A673 (cell line): ENCODE data around the gene RSRC1. TPM values are rescaled to one million over a fixed set of nuclear protein-coding genes. Genes with fewer than 3 reads are reported as not detected.

ENCODE experiments used
- BruUV-seq: library from RNA; stranded (reverse); fragments of 400-500 nt; replicated peaks from 2 replicates; lab custom pipeline; 2021; lab: Mats Ljungman, UMichigan
- CTCF ChIA-PET: fragments of 300-600 bp; sonication (Branson Sonifier 250); formaldehyde crosslinking; loops from one replicate; lab custom pipeline; 2022; ENCODE audit warnings: antibody characterized with exemption; lab: Charles Lee
- POLR2A ChIA-PET: fragments of 300-600 bp; sonication (Branson Sonifier 250); formaldehyde crosslinking; loops from one replicate; lab custom pipeline; 2022; ENCODE audit warnings: antibody characterized with exemption; ENCODE audit not compliant: low non-redundant PET; lab: Charles Lee
- DNase-seq: peaks from one replicate; pipeline ENCODE4 v3.0.0-alpha.2; 2015; ENCODE audit warnings: low spot score
- H3K27ac ChIP-seq: fragments of 200-600 bp; sonication (generic); 2 replicates; pipeline ENCODE4 v1.5.1; 2016; ENCODE audit warnings: mixed run types, low read depth, mild to moderate bottlenecking, mixed read lengths, antibody characterized with exemption, low read length; ENCODE audit not compliant: poor library complexity, severe bottlenecking
- H3K27me3 ChIP-seq: fragments of 200-600 bp; sonication (generic); replicated peaks from 2 replicates; pipeline ENCODE4 v1.6.1; 2017; ENCODE audit warnings: mixed run types, low read depth, mild to moderate bottlenecking, mixed read lengths, antibody characterized with exemption, low read length; ENCODE audit not compliant: insufficient read depth, poor library complexity
- H3K36me3 ChIP-seq: fragments of 200-600 bp; sonication (generic); 2 replicates; pipeline ENCODE4 v1.6.1; 2016; ENCODE audit warnings: mixed run types, mild to moderate bottlenecking, mixed read lengths, antibody characterized with exemption, low read length; ENCODE audit not compliant: insufficient read depth, poor library complexity, severe bottlenecking
- H3K4me1 ChIP-seq: fragments of 200-600 bp; sonication (generic); 2 replicates; pipeline ENCODE4 v1.6.1; 2017; ENCODE audit warnings: mixed run types, mild to moderate bottlenecking, mixed read lengths, antibody characterized with exemption, low read length; ENCODE audit not compliant: insufficient read depth, poor library complexity, severe bottlenecking
- H3K4me3 ChIP-seq: fragments of 200-600 bp; sonication (generic); 2 replicates; pipeline ENCODE4 v1.5.1; 2016; ENCODE audit warnings: low read depth, mixed run types, mild to moderate bottlenecking, mixed read lengths, low read length; ENCODE audit not compliant: poor library complexity, severe bottlenecking
- H3K9me3 ChIP-seq: fragments of 200-600 bp; sonication (generic); 2 replicates; pipeline ENCODE4 v1.6.1; 2016; ENCODE audit warnings: mixed run types, low read depth, mild to moderate bottlenecking, mixed read lengths, antibody characterized with exemption, low read length; ENCODE audit not compliant: poor library complexity, severe bottlenecking
- EZH2 ChIP-seq: fragments of 200-600 bp; sonication (generic); IDR thresholded peaks from 2 replicates; pipeline ENCODE4 v1.6.1; 2017; ENCODE audit warnings: borderline replicate concordance, low read depth, mild to moderate bottlenecking, mixed read lengths, antibody characterized with exemption, low read length; ENCODE audit not compliant: poor library complexity, severe bottlenecking
- intact Hi-C: fragments of 100-400 bp; cut with micrococcal nuclease; formaldehyde crosslinking; loops from one replicate; pipeline ENCODE4 v1.10.0; 2022; ENCODE audit not compliant: unreplicated experiment
- total RNA-seq: library from RNA; stranded (reverse); gene quantifications from 2 replicates; pipeline ENCODE4 v1.2.3, GENCODE V29; 2021
- TF ChIP-seq, protein P1 (sequence below): fragments of 300-800, 200-600 bp; sonication (generic); conservative IDR thresholded peaks from 2 replicates; pipeline ENCODE4 v1.5.1; 2017; ENCODE audit warnings: low read depth, mild to moderate bottlenecking, antibody characterized with exemption, low read length, moderate library complexity, mixed read lengths

Gene RSRC1
- total RNA-seq, 1 experiment from 2014 or later = 59.4 TPM

DNA sequence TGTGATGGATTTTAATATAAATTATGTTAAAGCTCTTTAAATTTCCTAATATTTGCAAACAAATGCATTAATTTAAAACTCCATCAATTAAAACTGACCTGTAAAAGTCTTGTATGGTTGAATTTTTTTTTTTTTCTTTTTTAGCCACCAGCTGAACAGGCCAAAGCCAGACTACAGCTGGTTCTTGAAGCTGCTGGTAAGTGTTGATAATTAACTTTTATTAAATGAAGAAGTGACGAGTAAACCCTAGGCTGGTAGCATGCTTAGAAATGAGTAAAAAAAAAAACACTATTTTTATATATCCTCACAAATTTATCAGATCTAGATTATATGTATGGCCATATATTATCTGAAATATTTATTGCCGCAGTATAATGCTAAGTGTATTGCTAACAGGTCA is 244.8 kb downstream of the RSRC1 start:
- ChIA-PET CTCF (no interaction called here), POLR2A (no interaction called here)

DNA sequence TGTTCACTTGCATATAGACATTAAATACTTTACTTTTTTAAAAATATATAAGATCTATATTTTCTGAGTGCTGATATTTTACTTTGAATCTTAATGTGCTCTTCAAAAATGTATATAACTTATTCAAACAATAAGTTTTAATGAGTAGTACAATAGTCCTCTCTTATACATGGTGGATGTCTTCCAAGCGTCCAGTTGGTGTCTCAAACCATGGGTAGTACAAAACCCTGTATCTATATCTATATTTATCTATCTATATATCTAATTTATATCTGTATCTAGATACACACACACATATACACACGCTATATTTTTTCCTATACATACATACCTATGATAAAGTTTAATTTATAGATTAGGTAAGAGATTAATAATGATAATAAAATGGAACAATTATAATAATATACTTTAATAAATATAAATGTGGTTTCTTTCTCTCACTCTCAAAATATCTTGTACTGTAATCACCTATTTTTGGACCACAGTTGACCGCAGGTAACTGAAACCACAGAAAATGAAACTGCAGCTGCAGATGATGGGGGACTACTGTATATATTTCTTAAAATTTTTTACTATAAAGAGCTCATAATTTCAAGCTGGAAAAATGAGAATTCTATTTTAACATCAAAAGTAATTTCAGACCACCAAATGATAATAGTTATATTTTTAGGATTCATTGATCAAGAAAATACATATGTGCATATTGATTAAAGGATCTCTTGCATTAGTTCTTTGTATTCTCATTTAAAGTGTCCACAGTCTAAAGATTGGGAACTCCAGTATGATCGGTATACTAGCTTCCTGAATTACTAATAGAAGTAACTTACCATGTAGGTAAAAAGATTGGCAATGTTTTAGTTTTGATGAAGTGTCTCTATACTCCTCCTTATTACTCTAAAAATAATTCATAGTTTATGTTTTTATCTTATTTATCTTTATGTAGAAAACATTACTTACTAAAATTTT is 246.0 kb downstream of the RSRC1 start:
- no peaks in the 10 kb centered on the region for H3K36me3 ChIP-seq
- no peaks in the 10 kb centered on the region for H3K27me3 ChIP-seq
- BruUV-seq = no TSS peak
- H3K9me3 ChIP-seq = no peaks in the 10 kb centered on the region
- ChIA-PET POLR2A (no interaction called here), CTCF (no interaction called here)
- H3K4me1 ChIP-seq = no peaks in the 10 kb centered on the region
- H3K27ac ChIP-seq = no peak overlapping the region
- intact Hi-C loops = no loop called here
- no peak for TF ChIP-seq EZH2
- TF ChIP-seq, protein P1, sequence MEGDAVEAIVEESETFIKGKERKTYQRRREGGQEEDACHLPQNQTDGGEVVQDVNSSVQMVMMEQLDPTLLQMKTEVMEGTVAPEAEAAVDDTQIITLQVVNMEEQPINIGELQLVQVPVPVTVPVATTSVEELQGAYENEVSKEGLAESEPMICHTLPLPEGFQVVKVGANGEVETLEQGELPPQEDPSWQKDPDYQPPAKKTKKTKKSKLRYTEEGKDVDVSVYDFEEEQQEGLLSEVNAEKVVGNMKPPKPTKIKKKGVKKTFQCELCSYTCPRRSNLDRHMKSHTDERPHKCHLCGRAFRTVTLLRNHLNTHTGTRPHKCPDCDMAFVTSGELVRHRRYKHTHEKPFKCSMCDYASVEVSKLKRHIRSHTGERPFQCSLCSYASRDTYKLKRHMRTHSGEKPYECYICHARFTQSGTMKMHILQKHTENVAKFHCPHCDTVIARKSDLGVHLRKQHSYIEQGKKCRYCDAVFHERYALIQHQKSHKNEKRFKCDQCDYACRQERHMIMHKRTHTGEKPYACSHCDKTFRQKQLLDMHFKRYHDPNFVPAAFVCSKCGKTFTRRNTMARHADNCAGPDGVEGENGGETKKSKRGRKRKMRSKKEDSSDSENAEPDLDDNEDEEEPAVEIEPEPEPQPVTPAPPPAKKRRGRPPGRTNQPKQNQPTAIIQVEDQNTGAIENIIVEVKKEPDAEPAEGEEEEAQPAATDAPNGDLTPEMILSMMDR = no peak
- no peak for DNase-seq
- H3K4me3 ChIP-seq = no peak overlapping the region

More for the DNA sequence above, 244.8 kb downstream of the RSRC1 start:
- Histone ChIP-seq H3K27ac (no peak overlapping the region), H3K36me3 (no peaks in the 10 kb centered on the region), H3K9me3 (no peaks in the 10 kb centered on the region), H3K4me3 (no peak overlapping the region), H3K4me1 (no peaks in the 10 kb centered on the region), H3K27me3 (no peaks in the 10 kb centered on the region)
- no peak for DNase-seq
- no peak for TF ChIP-seq EZH2
- TF ChIP-seq, protein P1 = no peak
- intact Hi-C loops = no loop called here
- BruUV-seq = no TSS peak

DNA sequence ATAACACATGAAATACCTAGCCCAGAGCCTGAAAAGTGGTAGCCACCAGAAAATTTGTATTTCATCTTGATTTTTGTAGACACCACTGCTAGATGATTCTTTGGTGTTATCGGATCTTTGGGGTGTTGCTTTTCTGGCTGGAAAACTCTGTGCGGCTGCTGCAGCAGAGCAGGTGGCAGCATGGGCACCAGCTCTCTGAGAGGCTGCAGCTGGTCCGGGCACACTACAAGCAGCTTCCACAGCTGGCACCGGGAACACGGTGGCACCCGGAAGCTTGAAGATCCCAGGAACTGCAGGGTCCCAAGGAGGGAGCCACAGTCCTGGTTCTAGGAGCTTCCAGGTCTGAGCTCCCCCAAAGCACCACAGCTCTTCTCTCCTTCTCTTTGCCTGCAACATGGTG is 249.4 kb downstream of the RSRC1 start:
- no peak overlapping the region for H3K27ac ChIP-seq
- ChIA-PET CTCF (no interaction called here), POLR2A (no interaction called here)
- H3K4me1 ChIP-seq = no peaks in the 10 kb centered on the region
- no peak for DNase-seq
- H3K27me3 ChIP-seq = no peaks in the 10 kb centered on the region
- no peaks in the 10 kb centered on the region for H3K9me3 ChIP-seq
- H3K36me3 ChIP-seq = no peaks in the 10 kb centered on the region
- TF ChIP-seq EZH2 = no peak
- TF ChIP-seq, protein P1 = no peak
- intact Hi-C loops = no loop called here
- no peak overlapping the region for H3K4me3 ChIP-seq
- BruUV-seq = no TSS peak
